Psoas muscle (tissue), 8 donors: Measurements from ENCODE around the gene TATDN3. TPM values are rescaled to one million over a fixed set of nuclear protein-coding genes. Genes with fewer than 3 reads are reported as not detected.

Source experiments
- ATAC-seq, 4 donors: fragments of 200-7000 bp; cut with Tn5 transposase; one replicate each; pipeline ENCODE4 v1.9.1; 2020; ENCODE audit warnings: moderate library complexity in 3 of 4, mild to moderate bottlenecking in 2 of 4
- DNase-seq, 2 donors: peaks; one replicate each; pipeline ENCODE4 v3.0.0-alpha.2; 2020
- H3K27ac ChIP-seq: fragments of 200-600 bp; one replicate; pipeline ENCODE4 v1.8.0; 2022
- H3K27me3 ChIP-seq, 3 donors: fragments of 200-600 bp in 1 of 3; one replicate each; pipeline versions ENCODE4 v1.6.1 to v1.8.0; 2013 to 2022; ENCODE audit warnings: low read length in 2 of 3, mild to moderate bottlenecking in 2 of 3, moderate library complexity in 1 of 3; ENCODE audit not compliant: insufficient read depth in 3 of 3
- H3K36me3 ChIP-seq, 2 donors: fragments of 200-600 bp in 1 of 2; one replicate each; pipeline versions ENCODE4 v1.6.1 to v1.8.0; 2013 to 2022; ENCODE audit warnings: low read depth in 1 of 2, mild to moderate bottlenecking in 1 of 2, moderate library complexity in 1 of 2; ENCODE audit not compliant: insufficient read depth in 1 of 2
- H3K4me1 ChIP-seq: fragments of 200-600 bp; one replicate; pipeline ENCODE4 v1.8.0; 2022
- H3K4me3 ChIP-seq: fragments of 200-600 bp; one replicate; pipeline ENCODE4 v1.8.0; 2022; ENCODE audit warnings: mild to moderate bottlenecking
- H3K9me3 ChIP-seq: fragments of 200-600 bp; one replicate; pipeline ENCODE4 v1.8.0; 2022
- CTCF ChIP-seq: fragments of 200-600 bp; IDR thresholded peaks from one replicate; pipeline ENCODE4 v1.8.0; 2022; ENCODE audit warnings: antibody characterized with exemption
- WGBS, 3 donors: extraction: QIAGEN DNeasy Blood & Tissue Kit; methylation state at CpG; one replicate each; pipeline versions ENCODE4 v1.1.6 to v1.1.7; 2013; 5-methylcytosine and 5-hydroxymethylcytosine counted together
- intact Hi-C, 2 donors: fragments of 100-400 bp; cut with DNase I; formaldehyde crosslinking; loops; one replicate each; pipeline versions ENCODE4 v1.11.0 to v1.14.2; 2022
- polyA plus RNA-seq, 3 donors: library from polyadenylated mRNA; stranded (reverse); fragments of 200-250 nt; gene quantifications; one replicate each; pipeline ENCODE4 v1.2.3, GENCODE V29; 2013
- total RNA-seq, 4 donors: library from RNA; stranded (reverse); fragmentation: NEBNext Ultra II Directional in 2 of 4; extraction: Animal tissue kit (Norgen Biotek cat#: 25700) in 2 of 4; gene quantifications; one replicate each; pipeline versions ENCODE4 v1.2.1 to v1.2.4, GENCODE V29; 2021 to 2023
- donor health status: healthy with polysubstance abuse.
- donor health status: DM: no; HTN: no; CAD: no; lungs with moderate emphysema.
- donor health status: Bipolar disorder and iron deficiency.
- donor health status: healthy.
- donor health status: DM: yes; HTN: yes; CAD: no.
- donor health status: DM: no; HTN: no; CAD: no.
- donor health status: DM: no; HTN: no; CAD: no.
- donor health status: DM: yes; HTN: yes; CAD: no.

TATDN3 gene
- total and polyA plus RNA-seq, 7 donors: 13.5 to 25.2 (median 21.4) TPM

GRCh38 chr1:212749821-212750535 lies 41.7 kb upstream of the TATDN3 start:
- no peak for DNase-seq
- peak in 2 of 4 donors; percentile 38 to 57 for ATAC-seq
- intact Hi-C loops: no loop called here

GRCh38 chr1:212752252-212752933 lies 39.3 kb upstream of the TATDN3 start:
- intact Hi-C loops: no loop called here
- ATAC-seq: peak in 1 of 4 donors; percentile 53
- Histone ChIP-seq H3K9me3 (no peaks in the 10 kb centered on the region), H3K27ac (no peak overlapping the region), H3K4me1 (no peaks in the 10 kb centered on the region), H3K4me3 (peak overlapping the region; percentile 18), H3K27me3 (no peaks in the 10 kb centered on the region), H3K36me3 (no peaks in the 10 kb centered on the region)
- no peak for DNase-seq
- WGBS, 3 donors: 91 to 94% (median 91%) methylated on average over 3 of the region's 3 CpGs
- no peak for TF ChIP-seq CTCF

More at GRCh38 chr1:212749821-212750535, 41.7 kb upstream of the TATDN3 start:
- Histone ChIP-seq H3K27ac (no peak overlapping the region), H3K4me3 (no peak overlapping the region), H3K36me3 (no peaks in the 10 kb centered on the region), H3K4me1 (no peaks in the 10 kb centered on the region), H3K27me3 (no peaks in the 10 kb centered on the region), H3K9me3 (no peaks in the 10 kb centered on the region)
- WGBS, 3 donors: 50 to 61% (median 59%) methylated on average over 4 of the region's 4 CpGs
- peak; percentile 62 for TF ChIP-seq CTCF

- Histone ChIP-seq H3K27me3 (no peaks in the 10 kb centered on the region), H3K4me1 (no peaks in the 10 kb centered on the region), H3K9me3 (no peaks in the 10 kb centered on the region), H3K27ac (no peak overlapping the region), H3K36me3 (no peaks in the 10 kb centered on the region), H3K4me3 (peak overlapping the region; percentile 18)
- intact Hi-C loops: no loop called here
- ATAC-seq (no peak), DNase-seq (no peak)
- 56 to 68% (median 57%) methylated on average over 3 of the region's 3 CpGs for WGBS, 3 donors
- no peak for TF ChIP-seq CTCF
Observed at GRCh38 chr1:212752934-212753497, 38.7 kb upstream of the TATDN3 start.

GRCh38 chr1:212753749-212754148 lies 37.9 kb upstream of the TATDN3 start:
- H3K4me1 ChIP-seq: no peaks in the 10 kb centered on the region
- no peak overlapping the region for H3K4me3 ChIP-seq
- no peak for TF ChIP-seq CTCF
- intact Hi-C loops: no loop called here
- ATAC-seq (no peak), DNase-seq (no peak)
- no peaks in the 10 kb centered on the region for H3K27me3 ChIP-seq
- no peak overlapping the region for H3K27ac ChIP-seq
- no peaks in the 10 kb centered on the region for H3K36me3 ChIP-seq
- H3K9me3 ChIP-seq: no peaks in the 10 kb centered on the region
